ENCODE data around the gene DAPK1. TPM values are rescaled to one million over a fixed set of nuclear protein-coding genes. Genes with fewer than 3 reads are reported as not detected.

Gene DAPK1
- total RNA-seq, 1 donor from 2014 or later: 29.5 TPM

- H3K4me2 ChIP-seq: no peak overlapping the region
- no peaks in the 10 kb centered on the region for H3K27me3 ChIP-seq
- peaks cover 5% of the 10 kb centered on the region for H3K4me1 Mint-ChIP-seq
- TF ChIP-seq CTCF (IDR thresholded peaks at IDR 0.05) (no peak), EZH2 (IDR thresholded peaks at IDR 0.05) (no peak), EZH2phosphoT487 (IDR thresholded peaks at IDR 0.05) (no peak)
- no peak overlapping the region for H3K27ac ChIP-seq
- no peaks in the 10 kb centered on the region for H4K20me1 ChIP-seq (ENCODE audit: low read depth)
- no peaks in the 10 kb centered on the region for H3K36me3 ChIP-seq
- no peaks in the 10 kb centered on the region for H3K79me2 ChIP-seq (ENCODE audit: low read depth)
- H2AFZ ChIP-seq (replicated peaks): no peak overlapping the region
- no peak overlapping the region for H3K27ac Mint-ChIP-seq
- DNase-seq (ENCODE audit: low spot score): no peak
- no peak overlapping the region for H3K9ac ChIP-seq
- H3K4me3 Mint-ChIP-seq: no peak overlapping the region
- H3K36me3 Mint-ChIP-seq: peaks cover 14% of the 10 kb centered on the region
- H3K9me3 Mint-ChIP-seq: no peaks in the 10 kb centered on the region
- H3K4me3 ChIP-seq: no peak overlapping the region
- H3K27me3 Mint-ChIP-seq (ENCODE audit: insufficient read depth, low read depth): peaks cover 6% of the 10 kb centered on the region
- H3K9me3 ChIP-seq (ENCODE audit: low read depth): no peaks in the 10 kb centered on the region
- no peaks in the 10 kb centered on the region for H3K4me1 ChIP-seq
- H3F3A ChIP-seq (ENCODE audit: low read depth): no peaks in the 10 kb centered on the region
Observed at GRCh38 chr9:87682085-87682484, 184.4 kb downstream of the DAPK1 start.

DNA sequence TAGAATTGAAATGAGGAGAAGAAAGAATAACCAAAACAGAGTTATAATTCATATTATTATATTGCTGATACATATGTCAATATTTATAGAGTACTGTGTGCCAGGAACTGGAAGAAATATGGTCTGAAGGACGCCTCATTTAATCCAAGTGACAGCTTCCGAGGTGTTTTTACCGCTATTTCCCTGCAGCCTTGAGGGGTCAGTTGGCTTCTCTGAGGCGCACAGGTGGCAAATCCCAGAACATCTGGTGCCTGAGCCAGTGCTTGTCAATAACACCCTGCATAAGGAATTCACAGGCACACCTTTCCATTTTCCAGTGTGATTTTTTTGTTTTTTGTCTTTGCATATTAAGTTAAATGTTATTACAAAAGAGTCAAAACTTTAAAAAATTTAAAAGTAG lies 185.0 kb downstream of the DAPK1 start:
- Histone ChIP-seq H3K4me1 (no peaks in the 10 kb centered on the region), H3K9me3 (ENCODE audit: low read depth) (no peaks in the 10 kb centered on the region), H3K36me3 (no peaks in the 10 kb centered on the region), H3K4me2 (no peak overlapping the region), H3F3A (ENCODE audit: low read depth) (no peaks in the 10 kb centered on the region), H3K79me2 (ENCODE audit: low read depth) (no peaks in the 10 kb centered on the region), H4K20me1 (ENCODE audit: low read depth) (no peaks in the 10 kb centered on the region), H2AFZ (replicated peaks) (no peak overlapping the region), H3K27me3 (no peaks in the 10 kb centered on the region), H3K4me3 (no peak overlapping the region), H3K27ac (no peak overlapping the region), H3K9ac (no peak overlapping the region)
- TF ChIP-seq CTCF (IDR thresholded peaks at IDR 0.05): no peak
- TF ChIP-seq EZH2phosphoT487 (IDR thresholded peaks at IDR 0.05): no peak
- TF ChIP-seq EZH2 (IDR thresholded peaks at IDR 0.05): no peak
- Mint-ChIP-seq H3K4me3 (no peak overlapping the region), H3K9me3 (no peaks in the 10 kb centered on the region), H3K27me3 (ENCODE audit: insufficient read depth, low read depth) (peaks cover 6% of the 10 kb centered on the region), H3K36me3 (peaks cover 18% of the 10 kb centered on the region), H3K27ac (no peak overlapping the region), H3K4me1 (peaks cover 5% of the 10 kb centered on the region)
- no peak for DNase-seq (ENCODE audit: low spot score)

- H3K4me3 ChIP-seq: no peak overlapping the region
- no peaks in the 10 kb centered on the region for H3K9me3 ChIP-seq (ENCODE audit: low read depth)
- Mint-ChIP-seq H3K27me3 (ENCODE audit: insufficient read depth, low read depth) (peaks cover 5% of the 10 kb centered on the region), H3K27ac (no peak overlapping the region), H3K36me3 (peaks cover 30% of the 10 kb centered on the region), H3K4me3 (no peak overlapping the region), H3K4me1 (peaks cover 5% of the 10 kb centered on the region), H3K9me3 (no peaks in the 10 kb centered on the region)
- H3K4me2 ChIP-seq: no peak overlapping the region
- H3K79me2 ChIP-seq (ENCODE audit: low read depth): no peaks in the 10 kb centered on the region
- H3K27me3 ChIP-seq: no peaks in the 10 kb centered on the region
- TF ChIP-seq EZH2phosphoT487 (IDR thresholded peaks at IDR 0.05): no peak
- no peak for TF ChIP-seq EZH2 (IDR thresholded peaks at IDR 0.05)
- no peak for TF ChIP-seq CTCF (IDR thresholded peaks at IDR 0.05)
- no peaks in the 10 kb centered on the region for H4K20me1 ChIP-seq (ENCODE audit: low read depth)
- no peak overlapping the region for H2AFZ ChIP-seq (replicated peaks)
- H3K27ac ChIP-seq: no peak overlapping the region
- no peak overlapping the region for H3K9ac ChIP-seq
- H3K36me3 ChIP-seq: no peaks in the 10 kb centered on the region
- no peaks in the 10 kb centered on the region for H3F3A ChIP-seq (ENCODE audit: low read depth)
- no peaks in the 10 kb centered on the region for H3K4me1 ChIP-seq
- no peak for DNase-seq (ENCODE audit: low spot score)
Observed at GRCh38 chr9:87683751-87684626, 186.3 kb downstream of the DAPK1 start.

All from neural progenitor cell (in vitro differentiated cells).